Measurements from ENCODE around the gene VILL.

DNA sequence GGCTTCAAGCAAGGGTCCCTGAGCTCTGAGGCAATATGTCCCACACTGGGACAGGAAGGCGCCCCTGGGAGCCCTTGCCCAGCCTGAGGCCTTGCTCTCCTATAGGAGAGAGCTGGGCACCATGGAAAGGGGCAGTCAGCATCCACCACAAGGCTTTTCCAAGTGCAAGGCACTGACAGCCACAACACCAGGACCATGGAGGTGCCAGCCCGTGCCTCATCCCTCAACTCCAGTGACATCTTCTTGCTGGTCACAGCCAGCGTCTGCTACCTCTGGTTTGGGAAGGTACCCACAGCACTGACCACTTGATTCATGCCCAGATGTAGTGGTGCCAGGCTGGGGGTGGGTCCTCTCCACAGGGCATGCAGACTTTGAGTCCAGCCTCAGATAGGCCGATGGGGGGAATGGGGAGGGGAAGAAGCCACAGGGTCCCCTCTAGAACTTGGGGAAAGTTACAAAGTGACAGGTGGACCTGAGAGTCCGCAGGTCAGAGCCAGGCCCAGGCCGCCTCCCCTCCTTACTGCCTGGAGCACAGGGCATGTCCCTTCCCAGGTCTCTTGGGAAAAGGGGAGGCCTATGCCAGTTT, 11.8 kb downstream of the VILL start:
- no peak for TF ChIP-seq CTCF (IDR thresholded peaks at IDR 0.05)
- TF ChIP-seq, protein P1, sequence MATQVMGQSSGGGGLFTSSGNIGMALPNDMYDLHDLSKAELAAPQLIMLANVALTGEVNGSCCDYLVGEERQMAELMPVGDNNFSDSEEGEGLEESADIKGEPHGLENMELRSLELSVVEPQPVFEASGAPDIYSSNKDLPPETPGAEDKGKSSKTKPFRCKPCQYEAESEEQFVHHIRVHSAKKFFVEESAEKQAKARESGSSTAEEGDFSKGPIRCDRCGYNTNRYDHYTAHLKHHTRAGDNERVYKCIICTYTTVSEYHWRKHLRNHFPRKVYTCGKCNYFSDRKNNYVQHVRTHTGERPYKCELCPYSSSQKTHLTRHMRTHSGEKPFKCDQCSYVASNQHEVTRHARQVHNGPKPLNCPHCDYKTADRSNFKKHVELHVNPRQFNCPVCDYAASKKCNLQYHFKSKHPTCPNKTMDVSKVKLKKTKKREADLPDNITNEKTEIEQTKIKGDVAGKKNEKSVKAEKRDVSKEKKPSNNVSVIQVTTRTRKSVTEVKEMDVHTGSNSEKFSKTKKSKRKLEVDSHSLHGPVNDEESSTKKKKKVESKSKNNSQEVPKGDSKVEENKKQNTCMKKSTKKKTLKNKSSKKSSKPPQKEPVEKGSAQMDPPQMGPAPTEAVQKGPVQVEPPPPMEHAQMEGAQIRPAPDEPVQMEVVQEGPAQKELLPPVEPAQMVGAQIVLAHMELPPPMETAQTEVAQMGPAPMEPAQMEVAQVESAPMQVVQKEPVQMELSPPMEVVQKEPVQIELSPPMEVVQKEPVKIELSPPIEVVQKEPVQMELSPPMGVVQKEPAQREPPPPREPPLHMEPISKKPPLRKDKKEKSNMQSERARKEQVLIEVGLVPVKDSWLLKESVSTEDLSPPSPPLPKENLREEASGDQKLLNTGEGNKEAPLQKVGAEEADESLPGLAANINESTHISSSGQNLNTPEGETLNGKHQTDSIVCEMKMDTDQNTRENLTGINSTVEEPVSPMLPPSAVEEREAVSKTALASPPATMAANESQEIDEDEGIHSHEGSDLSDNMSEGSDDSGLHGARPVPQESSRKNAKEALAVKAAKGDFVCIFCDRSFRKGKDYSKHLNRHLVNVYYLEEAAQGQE (IDR thresholded peaks at IDR 0.05; ENCODE audit: insufficient read depth in 1 of 2, low read depth in 2 of 2, low read length in 1 of 2) = no peak
- TF ChIP-seq POLR2AphosphoS5 (IDR thresholded peaks at IDR 0.05; ENCODE audit: low read depth, low read length) = no peak
- no peak for TF ChIP-seq SIN3A (IDR thresholded peaks at IDR 0.05; ENCODE audit: borderline replicate concordance, insufficient read depth, low read depth, low read length)

Data from Panc1 (cell line).